ENCODE results near the gene STUM. TPM values are rescaled to one million over a fixed set of nuclear protein-coding genes. Genes with fewer than 3 reads are reported as not detected.

STUM gene
- total and polyA plus RNA-seq, 10 of the 15 experiments (the other 5 are each of a cell fraction or from before 2014, with no cell fraction given): under 0.01 to 0.15 (median 0.09) TPM; not detected in 5

DNA sequence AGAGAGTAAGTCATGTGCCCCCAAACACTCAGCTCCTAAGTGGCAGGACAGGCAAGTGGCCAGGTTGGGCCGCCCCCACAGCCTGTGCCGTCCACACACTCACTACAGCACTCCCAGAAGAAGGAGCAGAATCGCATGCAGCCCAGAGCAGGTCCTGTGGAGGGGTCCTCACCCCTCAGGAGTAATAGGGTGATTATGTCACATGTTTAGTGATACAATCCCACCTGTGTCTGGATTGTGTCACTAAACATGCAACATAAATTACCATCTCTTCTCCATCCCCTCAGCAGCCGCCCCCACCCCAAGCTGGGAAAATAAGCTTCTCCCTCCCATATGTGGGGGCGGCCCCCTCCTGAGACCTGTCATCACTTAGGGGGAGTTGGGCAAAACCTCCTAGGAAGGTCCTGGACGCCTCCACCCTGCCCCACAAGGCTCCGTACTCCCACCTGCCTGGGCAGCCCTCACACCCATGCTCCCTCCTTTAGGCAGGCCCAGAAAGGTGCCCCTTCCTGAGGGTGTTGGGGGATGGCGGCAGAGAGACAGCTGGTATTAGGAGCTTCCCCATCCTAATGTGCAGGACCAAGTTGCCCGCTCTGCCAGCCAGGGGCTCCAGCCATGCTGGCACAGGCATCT, 56.9 kb downstream of the STUM start (continued):
- TF ChIP-seq, protein P1, sequence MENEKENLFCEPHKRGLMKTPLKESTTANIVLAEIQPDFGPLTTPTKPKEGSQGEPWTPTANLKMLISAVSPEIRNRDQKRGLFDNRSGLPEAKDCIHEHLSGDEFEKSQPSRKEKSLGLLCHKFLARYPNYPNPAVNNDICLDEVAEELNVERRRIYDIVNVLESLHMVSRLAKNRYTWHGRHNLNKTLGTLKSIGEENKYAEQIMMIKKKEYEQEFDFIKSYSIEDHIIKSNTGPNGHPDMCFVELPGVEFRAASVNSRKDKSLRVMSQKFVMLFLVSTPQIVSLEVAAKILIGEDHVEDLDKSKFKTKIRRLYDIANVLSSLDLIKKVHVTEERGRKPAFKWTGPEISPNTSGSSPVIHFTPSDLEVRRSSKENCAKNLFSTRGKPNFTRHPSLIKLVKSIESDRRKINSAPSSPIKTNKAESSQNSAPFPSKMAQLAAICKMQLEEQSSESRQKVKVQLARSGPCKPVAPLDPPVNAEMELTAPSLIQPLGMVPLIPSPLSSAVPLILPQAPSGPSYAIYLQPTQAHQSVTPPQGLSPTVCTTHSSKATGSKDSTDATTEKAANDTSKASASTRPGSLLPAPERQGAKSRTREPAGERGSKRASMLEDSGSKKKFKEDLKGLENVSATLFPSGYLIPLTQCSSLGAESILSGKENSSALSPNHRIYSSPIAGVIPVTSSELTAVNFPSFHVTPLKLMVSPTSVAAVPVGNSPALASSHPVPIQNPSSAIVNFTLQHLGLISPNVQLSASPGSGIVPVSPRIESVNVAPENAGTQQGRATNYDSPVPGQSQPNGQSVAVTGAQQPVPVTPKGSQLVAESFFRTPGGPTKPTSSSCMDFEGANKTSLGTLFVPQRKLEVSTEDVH (IDR thresholded peaks at IDR 0.05; ENCODE audit: low read depth, partially characterized antibody): no peak
- TF ChIP-seq HCFC1 (IDR thresholded peaks at IDR 0.05; ENCODE audit: low read length) (no peak), SP1 (IDR thresholded peaks at IDR 0.05; ENCODE audit: low read depth, low read length) (no peak)

DNA sequence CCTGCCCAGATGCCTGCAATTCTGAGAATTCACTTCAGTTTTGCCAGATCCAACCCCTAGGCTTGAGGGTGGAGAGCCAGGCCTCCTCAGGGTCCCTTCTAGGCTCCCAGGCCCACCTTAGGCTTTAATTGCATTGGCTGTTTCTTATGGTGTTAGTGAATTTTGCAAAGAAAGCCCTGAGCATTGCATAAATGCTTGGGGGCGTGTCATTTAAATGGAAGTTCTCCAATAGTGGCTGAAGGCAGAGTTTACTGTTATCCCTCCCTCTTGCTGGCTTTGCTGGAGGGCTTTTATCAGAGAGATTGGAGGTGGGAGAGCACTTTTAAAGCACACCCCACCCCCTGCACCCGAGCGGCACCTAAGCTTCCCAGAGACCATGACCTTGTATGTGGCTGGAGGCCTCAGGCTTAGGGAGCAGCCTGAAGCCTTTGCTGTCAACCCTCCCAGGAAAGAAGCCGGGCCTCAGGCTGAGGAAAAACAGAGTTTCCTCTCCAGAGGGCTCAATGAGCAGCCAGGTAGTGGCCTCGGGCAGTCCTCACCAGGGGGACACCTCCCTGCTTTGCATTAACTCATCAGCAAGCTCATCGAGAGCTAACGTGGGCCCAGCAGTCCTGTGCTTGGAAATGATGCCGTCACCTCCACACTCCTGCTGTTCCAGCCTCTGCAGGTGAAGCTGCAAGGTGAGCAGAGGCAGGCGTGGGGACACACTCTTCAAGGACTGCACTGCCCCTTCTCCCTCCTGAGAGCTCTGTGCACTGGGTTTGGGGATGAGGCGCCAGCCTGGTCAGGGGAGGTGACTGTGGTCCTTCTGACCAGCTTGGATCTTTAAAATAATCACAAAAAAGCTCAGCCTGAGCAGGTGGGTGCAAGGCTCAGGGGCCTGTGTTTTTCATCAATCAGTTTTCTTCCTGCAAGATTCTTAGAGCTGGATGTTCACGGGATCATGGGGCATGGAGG, 58.0 kb downstream of the STUM start:
- Histone ChIP-seq H3K27me3 (replicated peaks in 1 of 2; ENCODE audit: control insufficient read depth in 2 of 2, insufficient read depth in 2 of 2, low read length in 1 of 2) (peaks cover 0 to 4% of the 10 kb centered on the region in 2 experiments), H3K79me2 (ENCODE audit: control insufficient read depth, insufficient read depth, low read length) (no peaks in the 10 kb centered on the region), H4K20me1 (ENCODE audit: control insufficient read depth, insufficient read depth) (no peaks in the 10 kb centered on the region; the same call in 1 of the 2 replicates), H3K9me3 (replicated peaks; ENCODE audit: control insufficient read depth, insufficient read depth, low read length) (no peaks in the 10 kb centered on the region), H3K4me3 (no peak overlapping the region), H3K4me2 (ENCODE audit: control insufficient read depth, insufficient read depth) (no peak overlapping the region), H2AFZ (ENCODE audit: control insufficient read depth, low read depth, low read length) (no peak overlapping the region), H3K27ac (ENCODE audit: control insufficient read depth, insufficient read depth) (no peak overlapping the region), H3K9ac (ENCODE audit: control insufficient read depth, insufficient read depth, low read length) (no peak overlapping the region), H3K4me1 (ENCODE audit: control insufficient read depth, insufficient read depth, low read length) (no peaks in the 10 kb centered on the region), H3K36me3 (ENCODE audit: control insufficient read depth in 2 of 2, insufficient read depth in 2 of 2, low read length in 1 of 2) (no peaks in the 10 kb centered on the region)
- WGBS (ENCODE audit: insufficient coverage, insufficient replicate concordance, low lambda C conversion rate, missing lambda C conversion rate): 42% methylated on average over 11 of the region's 11 CpGs
- FAIRE-seq (no peak), DNase-seq (ENCODE audit: low read depth, low spot score) (no peak), ATAC-seq (no peak)
- SMC1A ChIA-PET (ENCODE audit: uncharacterized antibody, unreplicated experiment): no interaction called here
- CTCF ChIA-PET: interaction anchor here (0.8 to 2.2 kb wide), 6 partner anchors 13 to 182 kb away, joined by 3 to 8 read pairs (median 4); no protein-coding TSS in a partner anchor
- intact Hi-C loops (cut with micrococcal nuclease; ENCODE audit: unreplicated experiment): loop anchor here (5.0 to 10.0 kb wide), 2 partner anchors 59 to 482 kb away; partner anchors contain the start of gene STUM
- no TSS peak for BruUV-seq (replicated peaks)
- in situ Hi-C loops (cut with MboI): no loop called here
- RAD21 ChIA-PET (ENCODE audit: unreplicated experiment): no interaction called here
- POLR2A ChIA-PET: interaction anchor here (0.6 kb wide), 2 partner anchors 94 to 304 kb away, joined by 3 read pairs; no protein-coding TSS in a partner anchor
- no peak for TF ChIP-seq NFXL1 (IDR thresholded peaks at IDR 0.05; ENCODE audit: borderline replicate concordance)
- no peak for TF ChIP-seq EGR1 (IDR thresholded peaks at IDR 0.05; ENCODE audit: borderline replicate concordance in 1 of 2, low read depth in 2 of 2, low read length in 2 of 2)
- TF ChIP-seq CHD2 (IDR thresholded peaks at IDR 0.05; ENCODE audit: borderline replicate concordance, low read depth, low read length): no peak
- no peak for TF ChIP-seq ZNF622 (IDR thresholded peaks at IDR 0.05)
- no peak for TF ChIP-seq SIN3A (IDR thresholded peaks at IDR 0.05; ENCODE audit: low read depth, low read length)
- no peak for TF ChIP-seq JUND (IDR thresholded peaks at IDR 0.05; ENCODE audit: low read depth, low read length)
- no peak for TF ChIP-seq CBFB (IDR thresholded peaks at IDR 0.05; ENCODE audit: low read depth)
- TF ChIP-seq RB1 (IDR thresholded peaks at IDR 0.05; ENCODE audit: borderline replicate concordance): no peak
- TF ChIP-seq IKZF2 (IDR thresholded peaks at IDR 0.05): no peak
- TF ChIP-seq IKZF1 (conservative IDR thresholded peaks at IDR 0.05): no peak
- no peak for TF ChIP-seq GATAD2B (conservative IDR thresholded peaks at IDR 0.05; ENCODE audit: low read depth)
- TF ChIP-seq, protein P2, sequence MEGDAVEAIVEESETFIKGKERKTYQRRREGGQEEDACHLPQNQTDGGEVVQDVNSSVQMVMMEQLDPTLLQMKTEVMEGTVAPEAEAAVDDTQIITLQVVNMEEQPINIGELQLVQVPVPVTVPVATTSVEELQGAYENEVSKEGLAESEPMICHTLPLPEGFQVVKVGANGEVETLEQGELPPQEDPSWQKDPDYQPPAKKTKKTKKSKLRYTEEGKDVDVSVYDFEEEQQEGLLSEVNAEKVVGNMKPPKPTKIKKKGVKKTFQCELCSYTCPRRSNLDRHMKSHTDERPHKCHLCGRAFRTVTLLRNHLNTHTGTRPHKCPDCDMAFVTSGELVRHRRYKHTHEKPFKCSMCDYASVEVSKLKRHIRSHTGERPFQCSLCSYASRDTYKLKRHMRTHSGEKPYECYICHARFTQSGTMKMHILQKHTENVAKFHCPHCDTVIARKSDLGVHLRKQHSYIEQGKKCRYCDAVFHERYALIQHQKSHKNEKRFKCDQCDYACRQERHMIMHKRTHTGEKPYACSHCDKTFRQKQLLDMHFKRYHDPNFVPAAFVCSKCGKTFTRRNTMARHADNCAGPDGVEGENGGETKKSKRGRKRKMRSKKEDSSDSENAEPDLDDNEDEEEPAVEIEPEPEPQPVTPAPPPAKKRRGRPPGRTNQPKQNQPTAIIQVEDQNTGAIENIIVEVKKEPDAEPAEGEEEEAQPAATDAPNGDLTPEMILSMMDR (IDR thresholded peaks at IDR 0.05 in 2 of 3, conservative IDR thresholded peaks at IDR 0.05 in 1 of 3; ENCODE audit: control insufficient read depth in 2 of 3, extremely low read depth in 1 of 3, insufficient read depth in 1 of 3, low read depth in 3 of 3, low read length in 3 of 3): no peak
